Activated T-cell treated with anti-CD3 and anti-CD28 coated beads, Interleukin-2, amount 50 U/mL, for 72 hours (primary cell): ENCODE results near the gene CASK. TPM values are rescaled to one million over a fixed set of nuclear protein-coding genes. Genes with fewer than 3 reads are reported as not detected.
"Not testable (repeated sequence)": the region's sequence is repeated elsewhere in the genome, so short reads cannot be mapped to it uniquely, and the experiment has no call there.

Experiments used
- ATAC-seq, 2 donors: fragments of 150-1000 bp; cut with Tn5 transposase; replicated peaks in 1 of 2; 2 replicates each; pipeline ENCODE4 v1.10.0; 2021; ENCODE audit warnings: moderate library complexity in 2 of 2, mild to moderate bottlenecking in 1 of 2
- DNase-seq, 2 donors: peaks; one replicate each; pipeline ENCODE4 v3.0.0; 2021 to 2022; ENCODE audit warnings: mixed read lengths in 1 of 2
- H3K27ac Mint-ChIP-seq: one replicate; pipeline ENCODE4 v1.8.0; 2022; ENCODE audit warnings: mild to moderate bottlenecking, moderate library complexity, mixed read lengths
- H3K27me3 Mint-ChIP-seq: one replicate; pipeline ENCODE4 v1.8.0; 2022; ENCODE audit warnings: low read depth, mixed read lengths
- H3K36me3 Mint-ChIP-seq, 2 donors: one replicate each; pipeline ENCODE4 v1.8.0; 2022; ENCODE audit warnings: mixed read lengths in 2 of 2, mild to moderate bottlenecking in 1 of 2; ENCODE audit not compliant: insufficient read depth in 2 of 2
- H3K4me1 Mint-ChIP-seq: one replicate; pipeline ENCODE4 v1.8.0; 2022; ENCODE audit warnings: low read depth, mixed read lengths
- H3K4me3 Mint-ChIP-seq, 2 donors: one replicate each; pipeline ENCODE4 v1.8.0; 2022; ENCODE audit warnings: mild to moderate bottlenecking in 2 of 2, mixed read lengths in 2 of 2, moderate library complexity in 2 of 2
- H3K9me3 Mint-ChIP-seq, 2 donors: one replicate each; pipeline ENCODE4 v1.8.0; 2022; ENCODE audit warnings: mixed read lengths in 2 of 2
- total RNA-seq, 2 donors: library from RNA; stranded (reverse); gene quantifications; one replicate each; pipeline ENCODE4 v1.2.3, GENCODE V29; 2022

Gene CASK
- total RNA-seq, 2 donors from 2014 or later = 24.0 to 36.3 TPM

DNA sequence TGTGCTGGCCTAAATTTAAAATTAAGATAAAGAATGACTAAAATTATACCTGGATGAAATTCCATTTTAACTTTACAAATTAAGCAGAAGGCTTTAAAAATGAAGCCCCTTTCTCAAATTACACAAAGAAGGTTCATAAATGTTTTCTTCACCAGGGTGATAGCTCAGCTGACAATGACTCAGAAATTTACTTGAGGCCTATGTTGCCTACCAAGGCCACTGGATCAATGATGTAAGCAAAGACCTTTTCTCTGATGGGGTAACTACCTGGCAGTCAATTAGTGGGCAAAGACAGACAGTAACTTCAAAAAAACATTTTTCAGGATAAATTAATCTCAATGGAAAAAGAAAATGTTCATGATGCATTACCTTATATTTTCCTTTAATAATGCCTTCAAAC is 258.4 kb downstream of the CASK start:
- peaks cover 18% of the 10 kb centered on the region for H3K27me3 Mint-ChIP-seq
- DNase-seq (peak; percentile 7 to 12), ATAC-seq (peak; percentile 56 to 67)
- H3K9me3 Mint-ChIP-seq = no peaks in the 10 kb centered on the region
- H3K4me3 Mint-ChIP-seq = peak overlapping the region; percentile 75 to 85
- peaks cover 0 to 1% of the 10 kb centered on the region in 2 donors for H3K36me3 Mint-ChIP-seq
- peaks cover 72% of the 10 kb centered on the region for H3K4me1 Mint-ChIP-seq
- peak overlapping the region; percentile 92 for H3K27ac Mint-ChIP-seq

DNA sequence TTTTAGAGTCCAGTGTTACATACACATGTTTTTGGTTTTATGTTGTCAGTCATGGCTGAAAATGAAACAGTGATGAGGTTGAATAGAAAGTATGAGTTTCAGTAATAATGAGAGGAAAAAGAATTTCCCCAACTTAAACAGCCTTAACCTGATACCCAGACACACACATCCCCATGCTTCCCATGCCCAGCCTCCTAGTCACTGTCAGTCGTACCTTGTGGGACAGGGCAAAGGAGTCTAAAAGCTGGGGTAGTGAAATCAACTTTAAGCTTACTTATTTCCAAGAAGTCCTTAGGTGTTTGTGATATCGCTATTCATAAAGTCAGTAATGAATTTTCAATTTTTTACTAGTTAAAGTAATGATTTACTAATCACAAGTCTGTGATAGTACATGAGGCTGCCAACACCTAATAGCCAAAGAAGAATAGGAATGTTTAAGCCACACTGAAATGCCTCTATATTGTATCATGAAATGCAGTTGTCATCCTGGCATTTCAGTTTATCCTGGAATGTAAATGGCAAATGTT is 258.9 kb downstream of the CASK start:
- H3K4me1 Mint-ChIP-seq = peaks cover 68% of the 10 kb centered on the region
- peak; percentile 18 to 43 for DNase-seq
- H3K27me3 Mint-ChIP-seq = peaks cover 18% of the 10 kb centered on the region
- peak; percentile 76 to 77 for ATAC-seq
- peak overlapping the region; percentile 75 to 85 for H3K4me3 Mint-ChIP-seq
- H3K27ac Mint-ChIP-seq = peak overlapping the region; percentile 92
- peaks cover 0 to 1% of the 10 kb centered on the region in 2 donors for H3K36me3 Mint-ChIP-seq
- no peaks in the 10 kb centered on the region for H3K9me3 Mint-ChIP-seq

- peak; percentile 32 to 33 for ATAC-seq
- H3K27ac Mint-ChIP-seq = peak overlapping the region; percentile 38
- H3K27me3 Mint-ChIP-seq = peaks cover 11% of the 10 kb centered on the region
- peak overlapping the region in 1 of 2 donors; percentile 41 for H3K4me3 Mint-ChIP-seq
- no peak for DNase-seq
- H3K36me3 Mint-ChIP-seq = peaks cover 6 to 10% of the 10 kb centered on the region in 2 donors
- no peaks in the 10 kb centered on the region for H3K9me3 Mint-ChIP-seq
- peaks cover 48% of the 10 kb centered on the region for H3K4me1 Mint-ChIP-seq
Observed at GRCh38 chrX:41661366-41662095, 261.8 kb downstream of the CASK start.

DNA sequence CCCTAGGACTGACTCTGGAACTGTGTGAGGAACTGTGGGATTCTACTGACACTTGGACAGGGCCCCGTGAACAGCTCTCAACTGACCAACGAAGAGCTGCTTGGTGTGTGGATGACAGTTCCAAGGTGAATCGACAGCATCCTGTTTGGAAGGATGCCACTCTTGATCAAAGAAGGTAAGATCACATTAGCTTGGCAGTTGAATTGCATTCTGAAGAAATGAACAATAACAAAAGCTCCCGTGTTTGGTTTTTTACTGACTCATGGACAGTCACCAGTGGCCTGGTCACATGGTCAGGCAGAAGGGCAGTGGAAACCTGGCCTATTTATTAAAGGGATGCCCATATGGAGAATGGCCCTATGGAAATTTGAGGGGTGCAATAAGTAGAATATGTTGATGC is 267.7 kb downstream of the CASK start:
- DNase-seq (no peak), ATAC-seq (no peak)
- Mint-ChIP-seq H3K9me3 (no peaks in the 10 kb centered on the region), H3K27ac (no peak overlapping the region), H3K27me3 (peaks cover 19% of the 10 kb centered on the region), H3K36me3 (peaks cover 9 to 18% of the 10 kb centered on the region in 2 donors), H3K4me1 (no peaks in the 10 kb centered on the region), H3K4me3 (no peak overlapping the region)

- Mint-ChIP-seq H3K4me1 (no peaks in the 10 kb centered on the region), H3K9me3 (no peaks in the 10 kb centered on the region), H3K27me3 (peaks cover 25% of the 10 kb centered on the region), H3K4me3 (no peak overlapping the region), H3K36me3 (peaks cover 14 to 18% of the 10 kb centered on the region in 2 donors), H3K27ac (no peak overlapping the region)
- ATAC-seq (no peak), DNase-seq (no peak)
Observed at GRCh38 chrX:41655101-41655500, 268.3 kb downstream of the CASK start.

GRCh38 chrX:41653125-41653524 is 270.2 kb downstream of the CASK start:
- Mint-ChIP-seq H3K27me3 (peaks cover 37% of the 10 kb centered on the region), H3K36me3 (peaks cover 18 to 22% of the 10 kb centered on the region in 2 donors), H3K9me3 (peaks cover 5 to 7% of the 10 kb centered on the region in 2 donors), H3K27ac (no peak overlapping the region), H3K4me3 (no peak overlapping the region), H3K4me1 (peaks cover 4% of the 10 kb centered on the region)
- ATAC-seq (no peak), DNase-seq (no peak)

DNA sequence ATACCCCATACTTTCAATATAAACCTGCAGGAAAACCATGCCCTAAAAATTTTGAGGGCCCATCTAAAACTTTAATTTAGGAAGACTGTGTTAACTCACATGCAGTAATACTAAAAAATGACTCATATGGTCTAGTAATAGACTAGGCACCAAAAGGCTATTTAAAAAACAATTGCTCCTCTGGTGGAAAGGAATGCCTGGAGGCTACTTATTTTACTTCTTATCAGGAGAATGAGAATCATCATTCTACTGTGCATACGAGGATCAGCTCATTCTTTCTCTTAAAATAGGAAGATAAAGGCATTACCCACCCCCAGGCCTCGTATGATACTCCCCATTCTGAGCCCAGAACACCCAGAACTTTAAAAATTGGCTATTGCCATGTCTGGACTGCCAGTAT is 277.2 kb downstream of the CASK start:
- not testable (repeated sequence) for DNase-seq, H3K4me1 Mint-ChIP-seq, ATAC-seq, H3K4me3 Mint-ChIP-seq, H3K27ac Mint-ChIP-seq
- H3K36me3 Mint-ChIP-seq = peaks cover 13 to 44% of the 10 kb centered on the region in 2 donors
- peaks cover 25% of the 10 kb centered on the region for H3K27me3 Mint-ChIP-seq
- H3K9me3 Mint-ChIP-seq = peaks cover 5 to 13% of the 10 kb centered on the region in 2 donors

- peaks cover 0 to 2% of the 10 kb centered on the region in 2 donors for H3K36me3 Mint-ChIP-seq
- DNase-seq (no peak), ATAC-seq (no peak)
- H3K27me3 Mint-ChIP-seq = no peaks in the 10 kb centered on the region
- H3K27ac Mint-ChIP-seq = peak overlapping the region; percentile 33
- H3K4me3 Mint-ChIP-seq = no peak overlapping the region
- H3K4me1 Mint-ChIP-seq = no peaks in the 10 kb centered on the region
- peaks cover 0 to 2% of the 10 kb centered on the region in 2 donors for H3K9me3 Mint-ChIP-seq
Observed at GRCh38 chrX:41634284-41634683, 289.1 kb downstream of the CASK start.

DNA sequence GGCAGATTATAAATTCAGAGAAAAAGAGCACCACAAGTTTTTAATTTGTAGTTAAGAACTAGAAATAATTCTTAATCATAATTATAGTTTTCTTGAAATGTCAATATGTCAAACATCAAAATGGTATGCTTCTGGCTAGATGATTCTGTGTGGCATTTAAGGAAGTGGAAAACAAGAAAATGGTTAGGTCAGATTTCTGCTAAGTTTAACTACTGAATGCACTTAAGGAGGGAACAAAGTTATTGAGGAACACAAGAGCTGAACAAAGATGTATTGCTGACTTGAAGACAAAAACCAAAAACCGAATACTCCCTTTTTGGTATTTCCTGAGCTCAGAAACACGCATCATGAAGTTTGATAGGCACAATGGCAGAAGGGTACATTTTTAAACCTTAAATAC is 293.3 kb downstream of the CASK start:
- Mint-ChIP-seq H3K4me1 (no peaks in the 10 kb centered on the region), H3K9me3 (no peaks in the 10 kb centered on the region), H3K27me3 (no peaks in the 10 kb centered on the region), H3K36me3 (peaks cover 0 to 1% of the 10 kb centered on the region in 2 donors), H3K27ac (no peak overlapping the region), H3K4me3 (no peak overlapping the region)
- ATAC-seq = no peak
- DNase-seq = no peak

- Mint-ChIP-seq H3K4me1 (no peaks in the 10 kb centered on the region), H3K9me3 (no peaks in the 10 kb centered on the region), H3K27me3 (no peaks in the 10 kb centered on the region), H3K4me3 (no peak overlapping the region), H3K27ac (no peak overlapping the region), H3K36me3 (peaks cover 0 to 1% of the 10 kb centered on the region in 2 donors)
- DNase-seq (no peak), ATAC-seq (no peak)
Observed at GRCh38 chrX:41629539-41629938, 293.8 kb downstream of the CASK start.

DNA sequence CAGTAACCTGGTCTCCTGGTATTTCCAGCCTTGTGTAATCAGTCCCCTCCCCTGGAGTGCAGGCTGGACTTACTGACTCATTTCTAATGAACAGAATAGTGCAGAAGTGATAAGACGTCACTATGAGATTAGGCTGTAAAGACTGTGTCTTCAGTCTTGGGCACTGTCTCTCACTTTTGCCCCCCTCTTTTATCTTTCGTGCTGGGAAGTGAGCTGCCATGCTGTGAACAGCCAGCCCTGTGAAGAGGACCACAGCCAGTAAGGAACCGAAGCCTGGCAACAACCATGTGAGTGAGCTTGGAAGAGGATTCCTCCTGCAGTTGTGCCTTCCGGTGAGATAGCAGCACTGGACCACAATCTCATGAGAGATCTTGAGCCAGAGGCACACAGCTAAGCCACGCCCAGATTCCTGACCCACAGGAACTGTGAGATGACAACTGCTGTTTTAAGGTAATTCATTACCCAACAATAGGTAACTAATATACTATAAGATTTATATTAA is 302.1 kb downstream of the CASK start:
- peaks cover 19% of the 10 kb centered on the region for H3K27me3 Mint-ChIP-seq
- no peaks in the 10 kb centered on the region for H3K9me3 Mint-ChIP-seq
- H3K36me3 Mint-ChIP-seq = peaks cover 0 to 1% of the 10 kb centered on the region in 2 donors
- no peaks in the 10 kb centered on the region for H3K4me1 Mint-ChIP-seq
- DNase-seq = no peak
- H3K4me3 Mint-ChIP-seq = no peak overlapping the region
- H3K27ac Mint-ChIP-seq = no peak overlapping the region
- ATAC-seq = no peak

DNA sequence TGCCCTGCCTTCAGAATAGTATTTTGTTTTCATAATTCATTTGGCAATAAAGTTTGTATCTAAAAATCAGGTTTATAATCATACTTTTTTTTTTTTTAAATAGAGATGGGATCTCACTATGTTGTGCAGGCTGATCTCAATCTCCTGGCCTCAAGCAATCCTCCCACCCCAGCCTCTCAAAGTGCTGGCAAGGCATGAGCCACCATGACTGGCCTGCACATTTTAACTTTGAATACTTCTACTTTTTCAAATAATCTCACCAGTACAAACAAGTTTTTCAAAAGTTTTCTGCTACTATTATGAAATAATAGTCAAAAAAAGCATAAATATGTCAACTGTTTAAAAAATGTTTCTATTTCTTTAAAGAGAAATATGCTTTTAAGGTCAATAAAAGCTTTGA is 304.1 kb downstream of the CASK start:
- Mint-ChIP-seq H3K9me3 (no peaks in the 10 kb centered on the region), H3K4me1 (no peaks in the 10 kb centered on the region), H3K36me3 (no peaks in the 10 kb centered on the region), H3K27ac (no peak overlapping the region), H3K27me3 (peaks cover 19% of the 10 kb centered on the region), H3K4me3 (no peak overlapping the region)
- ATAC-seq = no peak
- DNase-seq = no peak

GRCh38 chrX:41616935-41617334 is 306.4 kb downstream of the CASK start:
- H3K36me3 Mint-ChIP-seq = no peaks in the 10 kb centered on the region
- DNase-seq = no peak
- no peaks in the 10 kb centered on the region for H3K9me3 Mint-ChIP-seq
- peaks cover 19% of the 10 kb centered on the region for H3K27me3 Mint-ChIP-seq
- ATAC-seq = no peak
- H3K4me1 Mint-ChIP-seq = no peaks in the 10 kb centered on the region
- no peak overlapping the region for H3K27ac Mint-ChIP-seq
- H3K4me3 Mint-ChIP-seq = no peak overlapping the region
